Heart left ventricle (tissue), 16 donors: ENCODE measurements around the gene IL32. TPM values are rescaled to one million over a fixed set of nuclear protein-coding genes. Genes with fewer than 3 reads are reported as not detected.
A peak's percentile ranks its signal among the peaks of the same experiment; 100 is the strongest.

Source experiments
- ATAC-seq, 4 donors: fragments of 200-7000 bp; cut with Tn5 transposase; one replicate each; pipeline ENCODE4 v1.9.1; 2020 to 2022; ENCODE audit warnings: moderate library complexity in 4 of 4, mild to moderate bottlenecking in 3 of 4, moderate number of reproducible peaks in 1 of 4
- DNase-seq, 5 donors: peaks; one replicate each; pipeline ENCODE4 v3.0.0-alpha.2; 2020
- H3K27ac ChIP-seq, 12 donors: fragments of 200-600 bp; sonication (generic) in 4 of 12; one replicate each; pipeline versions ENCODE4 v1.5.0 to v1.8.0; 2016 to 2022; ENCODE audit warnings: mild to moderate bottlenecking in 2 of 12
- H3K27me3 ChIP-seq, 9 donors: fragments of 200-600 bp; sonication (generic) in 2 of 9; one replicate each; pipeline versions ENCODE4 v1.5.1 to v1.8.0; 2016 to 2022; ENCODE audit warnings: mild to moderate bottlenecking in 3 of 9
- H3K36me3 ChIP-seq, 9 donors: fragments of 200-600 bp; sonication (generic) in 2 of 9; one replicate each; pipeline versions ENCODE4 v1.5.0 to v1.8.0; 2018 to 2022; ENCODE audit warnings: mild to moderate bottlenecking in 2 of 9
- H3K4me1 ChIP-seq, 12 donors: fragments of 200-600 bp; sonication (generic) in 4 of 12; one replicate each; pipeline versions ENCODE4 v1.5.0 to v1.8.0; 2016 to 2022; ENCODE audit warnings: mild to moderate bottlenecking in 3 of 12
- H3K4me3 ChIP-seq, 12 donors: fragments of 200-600 bp; sonication (generic) in 4 of 12; one replicate each; pipeline versions ENCODE4 v1.5.0 to v1.8.0; 2017 to 2022; ENCODE audit warnings: mild to moderate bottlenecking in 9 of 12, moderate library complexity in 4 of 12
- H3K9me3 ChIP-seq, 12 donors: fragments of 200-600 bp; sonication (generic) in 4 of 12; one replicate each; pipeline versions ENCODE4 v1.5.0 to v1.8.0; 2016 to 2022; ENCODE audit warnings: mild to moderate bottlenecking in 1 of 12
- CTCF ChIP-seq, 12 donors: fragments of 200-600 bp; sonication (generic) in 4 of 12; IDR thresholded peaks; one replicate each; pipeline versions ENCODE4 v1.5.0 to v1.8.0; 2018 to 2022; ENCODE audit warnings: antibody characterized with exemption in 12 of 12, mild to moderate bottlenecking in 5 of 12
- POLR2A ChIP-seq, 2 donors: fragments of 450-650 bp; IDR thresholded peaks; one replicate each; pipeline ENCODE4 v1.6.1; 2017; ENCODE audit warnings: antibody characterized with exemption in 2 of 2, mild to moderate bottlenecking in 2 of 2, moderate library complexity in 2 of 2
- WGBS, 4 donors: extraction: QIAGEN DNeasy Blood & Tissue Kit in 2 of 4; methylation state at CpG; one replicate each; pipeline versions ENCODE4 v1.1.5 to v1.1.7; 2013 to 2018; 5-methylcytosine and 5-hydroxymethylcytosine counted together
- intact Hi-C, 10 donors: fragments of 100-400 bp; cut with DNase I; formaldehyde crosslinking; loops; one replicate each; pipeline versions ENCODE4 v1.11.1 to v1.14.2; 2022
- polyA plus RNA-seq, 2 donors: library from polyadenylated mRNA; stranded (reverse); fragments of 200-250 nt; gene quantifications; one replicate each; pipeline ENCODE4 v1.2.3, GENCODE V29; 2013
- total RNA-seq, 9 donors: library from RNA; depleted of rRNA in 2 of 9; stranded (reverse); fragments of >200 nt in 2 of 9; fragmentation: NEBNext Ultra II Directional in 3 of 9; extraction: Animal tissue kit (Norgen Biotek cat#: 25700) in 3 of 9; gene quantifications; one replicate each; pipeline versions ENCODE4 v1.1.0 to v1.2.4, GENCODE V29; 2016 to 2023
- donor health status: ischemic (EF 13 %, LVEDD 7.1; RV severe dilation, severe dysfunction).
- donor health status: healthy with polysubstance abuse.
- donor health status: DM: no; HTN: yes; CAD: no.
- donor health status: DM: no; HTN: no; CAD: no.
- donor health status: ischemic (EF 25% LVEDD 6.9; RV normal size, moderate dysfunction).
- donor health status: ischemic (EF 25% LVEDD 5.7; RV mildly dilated, moderate dysfunction).
- donor health status: healthy.
- donor health status: DM: yes; HTN: yes; CAD: no.
- donor health status: ischemic (EF 35%, LVEDD 5.7; RV mildly dilated, moderate dysfunction).
- donor health status: nonischemic (EF 11% LVEDD 7.7; RV severe dilation, severe dysfunction).
- donor health status: DM: yes; HTN: yes; CAD: no.
- donor health status: PGD.
- donor health status: ischemic (EF 29% LVEDD 5.4; RV normal size, mild dysfunction).
- donor health status: nonischemic (EF 23%, LVEDD 6.1; RV moderate dilation, normal function).

Gene IL32
- total and polyA plus RNA-seq, 11 donors = 20.6 to 241 (median 59.2) TPM

GRCh38 chr16:3115003-3115402 lies 49.6 kb downstream of the IL32 start:
- H3K27ac ChIP-seq = no peak overlapping the region
- H3K36me3 ChIP-seq = peaks cover 0 to 51% (median 46%) of the 10 kb centered on the region in 9 donors
- WGBS, 4 donors = 89 to 98% (median 91%) methylated on average over 10 to 12 of the region's 12 CpGs
- intact Hi-C loops = no loop called here
- ATAC-seq = no peak
- DNase-seq = no peak
- H3K9me3 ChIP-seq = no peaks in the 10 kb centered on the region
- TF ChIP-seq POLR2A (IDR thresholded peaks at IDR 0.05) = no peak
- no peak for TF ChIP-seq CTCF (IDR thresholded peaks at IDR 0.05)
- peaks cover 0 to 35% (median 24%) of the 10 kb centered on the region in 12 donors for H3K4me1 ChIP-seq
- H3K4me3 ChIP-seq = no peak overlapping the region
- H3K27me3 ChIP-seq = peaks cover 0 to 3% (median 0%) of the 10 kb centered on the region in 9 donors

GRCh38 chr16:3115561-3115960 lies 50.1 kb downstream of the IL32 start:
- DNase-seq = no peak
- no peak for ATAC-seq
- Histone ChIP-seq H3K4me1 (peaks cover 0 to 35% (median 24%) of the 10 kb centered on the region in 12 donors), H3K36me3 (peaks cover 0 to 56% (median 51%) of the 10 kb centered on the region in 9 donors), H3K4me3 (no peak overlapping the region), H3K9me3 (no peaks in the 10 kb centered on the region), H3K27ac (no peak overlapping the region), H3K27me3 (peaks cover 0 to 3% (median 0%) of the 10 kb centered on the region in 9 donors)
- TF ChIP-seq CTCF (IDR thresholded peaks at IDR 0.05) (peak in 1 of 12 donors; percentile 5), POLR2A (IDR thresholded peaks at IDR 0.05) (no peak)
- intact Hi-C loops = no loop called here
- 60 to 80% (median 72%) methylated on average over 8 to 14 of the region's 14 CpGs for WGBS, 4 donors

- ATAC-seq (no peak), DNase-seq (no peak)
- intact Hi-C loops = no loop called here
- H3K27me3 ChIP-seq = no peaks in the 10 kb centered on the region
- no peak overlapping the region for H3K4me3 ChIP-seq
- H3K9me3 ChIP-seq = no peaks in the 10 kb centered on the region
- WGBS, 4 donors = 86 to 91% (median 89%) methylated on average over 13 to 16 of the region's 16 CpGs
- no peak overlapping the region for H3K27ac ChIP-seq
- peaks cover 0 to 58% (median 51%) of the 10 kb centered on the region in 9 donors for H3K36me3 ChIP-seq
- H3K4me1 ChIP-seq = peaks cover 0 to 27% (median 14%) of the 10 kb centered on the region in 12 donors
- TF ChIP-seq CTCF (IDR thresholded peaks at IDR 0.05) (no peak), POLR2A (IDR thresholded peaks at IDR 0.05) (no peak)
These were observed 52.9 kb downstream of the IL32 start for GRCh38 chr16:3118204-3118790.

- Histone ChIP-seq H3K4me3 (no peak overlapping the region), H3K9me3 (no peaks in the 10 kb centered on the region), H3K27ac (no peak overlapping the region), H3K36me3 (peaks cover 0 to 58% (median 51%) of the 10 kb centered on the region in 9 donors), H3K4me1 (peaks cover 0 to 27% (median 13%) of the 10 kb centered on the region in 12 donors), H3K27me3 (no peaks in the 10 kb centered on the region)
- ATAC-seq (no peak), DNase-seq (no peak)
- no peak for TF ChIP-seq POLR2A (IDR thresholded peaks at IDR 0.05)
- TF ChIP-seq CTCF (IDR thresholded peaks at IDR 0.05) = no peak
- intact Hi-C loops = no loop called here
- 92 to 95% (median 94%) methylated on average over 18 to 20 of the region's 20 CpGs for WGBS, 4 donors
These were observed 53.4 kb downstream of the IL32 start for GRCh38 chr16:3118846-3119245.

Other genes starting within 250 kb of the IL32 start
- gene PRSS21, start 248.4 kb upstream of the IL32 start, total RNA-seq = not detected
- gene PRSS21, start 248.4 kb upstream of the IL32 start, polyA plus RNA-seq = not detected
- 1 to 10 TPM in 1 of 9 donors, under 1 TPM in 1, not detected in 7; 0.50 to 3.0 TPM for gene ZG16B, start 235.3 kb upstream of the IL32 start, total RNA-seq
- not detected for gene ZG16B, start 235.3 kb upstream of the IL32 start, polyA plus RNA-seq
- not detected for gene PRSS22, start 207.5 kb upstream of the IL32 start, total RNA-seq
- not detected for gene PRSS22, start 207.5 kb upstream of the IL32 start, polyA plus RNA-seq
- 10 to 100 TPM; 20.1 to 64.1 (median 22.6) TPM for gene FLYWCH2, start 182.4 kb upstream of the IL32 start, total RNA-seq
- gene FLYWCH2, start 182.4 kb upstream of the IL32 start, polyA plus RNA-seq = 10 to 100 TPM; 35.3 to 53.4 TPM
- gene FLYWCH1, start 153.7 kb upstream of the IL32 start, total RNA-seq = 10 to 100 TPM; 26.3 to 48.4 (median 34.2) TPM
- 10 to 100 TPM; 28.3 to 29.1 TPM for gene FLYWCH1, start 153.7 kb upstream of the IL32 start, polyA plus RNA-seq
- under 1 TPM in 1 of 9 donors, not detected in 8; 0.27 TPM for gene KREMEN2, start 101.4 kb upstream of the IL32 start, total RNA-seq
- gene KREMEN2, start 101.4 kb upstream of the IL32 start, polyA plus RNA-seq = not detected
- gene PAQR4, start 96.3 kb upstream of the IL32 start, total RNA-seq = 10 to 100 TPM in 1 of 9 donors, 1 to 10 TPM in 8; 6.9 to 16.3 (median 9.0) TPM
- 10 to 100 TPM in 1 of 2 donors, 1 to 10 TPM in 1; 8.1 to 15.2 TPM for gene PAQR4, start 96.3 kb upstream of the IL32 start, polyA plus RNA-seq
- gene PKMYT1, start 85.2 kb upstream of the IL32 start, total RNA-seq = 10 to 100 TPM in 1 of 9 donors, 1 to 10 TPM in 4, under 1 TPM in 4; 0.72 to 11.9 (median 1.2) TPM
- 1 to 10 TPM; 1.3 to 2.5 TPM for gene PKMYT1, start 85.2 kb upstream of the IL32 start, polyA plus RNA-seq
- 1 to 10 TPM in 2 of 9 donors, under 1 TPM in 7; 0.13 to 2.0 (median 0.75) TPM for gene CLDN9, start 52.7 kb upstream of the IL32 start, total RNA-seq
- gene CLDN9, start 52.7 kb upstream of the IL32 start, polyA plus RNA-seq = 1 to 10 TPM in 1 of 2 donors, under 1 TPM in 1; 0.62 to 1.7 TPM
- not detected for gene CLDN6, start 47.5 kb upstream of the IL32 start, total RNA-seq
- under 1 TPM in 1 of 2 donors, not detected in 1; 0.04 TPM for gene CLDN6, start 47.5 kb upstream of the IL32 start, polyA plus RNA-seq
- 100 to 1,000 TPM in 3 of 9 donors, 10 to 100 TPM in 6; 27.8 to 289 (median 92.4) TPM for gene TNFRSF12A, start 45.3 kb upstream of the IL32 start, total RNA-seq
- gene TNFRSF12A, start 45.3 kb upstream of the IL32 start, polyA plus RNA-seq = 100 to 1,000 TPM; 260 to 824 TPM
- 10 to 100 TPM; 32.8 to 66.7 (median 50.5) TPM for gene HCFC1R1, start 41.7 kb upstream of the IL32 start, total RNA-seq
- gene HCFC1R1, start 41.7 kb upstream of the IL32 start, polyA plus RNA-seq = 100 to 1,000 TPM in 1 of 2 donors, 10 to 100 TPM in 1; 54.6 to 189 TPM
- gene THOC6, start 41.6 kb upstream of the IL32 start, total RNA-seq = 10 to 100 TPM in 4 of 9 donors, 1 to 10 TPM in 5; 6.9 to 14.0 (median 9.4) TPM
- gene THOC6, start 41.6 kb upstream of the IL32 start, polyA plus RNA-seq = 10 to 100 TPM; 15.4 to 23.0 TPM
- gene BICDL2, start 28.7 kb upstream of the IL32 start, total RNA-seq = not detected
- under 1 TPM in 1 of 2 donors, not detected in 1; 0.07 TPM for gene BICDL2, start 28.7 kb upstream of the IL32 start, polyA plus RNA-seq
- gene MMP25, start 19.1 kb upstream of the IL32 start, total RNA-seq = 1 to 10 TPM in 3 of 9 donors, under 1 TPM in 6; 0.32 to 3.0 (median 0.90) TPM
- 1 to 10 TPM in 1 of 2 donors, under 1 TPM in 1; 0.97 to 1.3 TPM for gene MMP25, start 19.1 kb upstream of the IL32 start, polyA plus RNA-seq
- not detected for gene ZSCAN10, start 33.7 kb downstream of the IL32 start, total RNA-seq
- gene ZSCAN10, start 33.7 kb downstream of the IL32 start, polyA plus RNA-seq = not detected
- 10 to 100 TPM in 2 of 9 donors, 1 to 10 TPM in 7; 7.4 to 19.8 (median 8.1) TPM for gene ZNF205, start 46.9 kb downstream of the IL32 start, total RNA-seq
- gene ZNF205, start 46.9 kb downstream of the IL32 start, polyA plus RNA-seq = 10 to 100 TPM; 13.9 to 17.0 TPM
- 10 to 100 TPM in 2 of 9 donors, 1 to 10 TPM in 7; 6.7 to 14.3 (median 8.2) TPM for gene ZNF213, start 69.4 kb downstream of the IL32 start, total RNA-seq
- gene ZNF213, start 69.4 kb downstream of the IL32 start, polyA plus RNA-seq = 10 to 100 TPM in 1 of 2 donors, 1 to 10 TPM in 1; 8.7 to 14.2 TPM
- gene OR1F1, start 122.6 kb downstream of the IL32 start, total RNA-seq = not detected
- gene OR1F1, start 122.6 kb downstream of the IL32 start, polyA plus RNA-seq = not detected
- gene ZNF200, start 169.5 kb downstream of the IL32 start, total RNA-seq = 1 to 10 TPM; 4.8 to 8.7 (median 6.5) TPM
- gene ZNF200, start 169.5 kb downstream of the IL32 start, polyA plus RNA-seq = 1 to 10 TPM; 2.7 to 4.7 TPM
- gene MEFV, start 191.0 kb downstream of the IL32 start, total RNA-seq = 1 to 10 TPM in 4 of 9 donors, under 1 TPM in 5; 0.39 to 4.3 (median 0.91) TPM
- under 1 TPM; 0.23 to 0.33 TPM for gene MEFV, start 191.0 kb downstream of the IL32 start, polyA plus RNA-seq
- gene ZNF263, start 217.9 kb downstream of the IL32 start, total RNA-seq = 10 to 100 TPM in 4 of 9 donors, 1 to 10 TPM in 5; 6.4 to 18.7 (median 9.6) TPM
- 10 to 100 TPM in 1 of 2 donors, 1 to 10 TPM in 1; 5.3 to 16.6 TPM for gene ZNF263, start 217.9 kb downstream of the IL32 start, polyA plus RNA-seq
- 10 to 100 TPM in 1 of 9 donors, 1 to 10 TPM in 8; 4.6 to 10.4 (median 8.2) TPM for gene TIGD7, start 239.8 kb downstream of the IL32 start, total RNA-seq
- 1 to 10 TPM; 2.9 to 7.4 TPM for gene TIGD7, start 239.8 kb downstream of the IL32 start, polyA plus RNA-seq
- 10 to 100 TPM; 13.3 to 27.3 (median 18.1) TPM for gene ZNF75A, start 239.9 kb downstream of the IL32 start, total RNA-seq
- 10 to 100 TPM; 12.3 to 22.0 TPM for gene ZNF75A, start 239.9 kb downstream of the IL32 start, polyA plus RNA-seq